ENCODE results near the gene DSTYK. TPM values are rescaled to one million over a fixed set of nuclear protein-coding genes. Genes with fewer than 3 reads are reported as not detected.

DSTYK gene
- total RNA-seq, 1 donor from 2014 or later: 11.7 TPM

DNA sequence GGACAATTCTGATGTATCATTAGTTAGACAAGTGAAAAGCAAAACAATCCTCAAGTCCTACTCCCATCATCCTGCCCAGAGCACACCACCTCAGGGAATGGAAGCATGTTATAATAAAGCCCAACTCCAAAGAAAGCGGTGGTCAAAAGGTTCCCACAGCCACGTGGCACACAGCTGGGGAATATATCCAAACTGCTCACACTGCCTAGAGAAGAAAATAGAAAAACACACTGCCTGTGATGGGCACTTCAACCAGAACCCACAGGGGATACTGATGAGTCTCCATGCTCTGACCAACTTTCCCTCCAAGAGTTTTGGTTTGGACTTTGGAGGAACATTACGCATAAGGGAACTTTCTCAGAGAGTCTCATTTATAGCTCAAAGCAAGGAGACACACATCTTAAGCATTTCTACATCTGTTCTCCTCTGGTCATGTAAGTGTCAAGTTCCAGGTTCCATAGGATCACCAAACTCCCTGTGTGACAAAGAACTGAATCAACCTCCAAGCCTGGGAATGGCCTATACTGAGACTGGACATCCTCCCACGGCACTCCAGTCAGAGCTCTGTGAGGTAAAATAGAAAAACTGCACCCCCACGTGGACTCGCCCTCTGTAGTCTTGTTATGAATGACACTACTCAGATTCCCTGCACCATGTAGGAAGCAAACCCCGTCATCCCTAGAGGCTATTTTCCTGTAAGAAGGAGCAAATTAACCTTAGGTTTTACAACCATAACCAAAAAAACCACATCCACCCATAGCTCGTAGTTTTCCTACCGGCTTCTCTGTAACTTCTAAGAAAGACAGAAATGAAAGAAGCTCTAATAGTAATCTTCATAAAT lies 12.2 kb downstream of the DSTYK start:
- H3K4me1 Mint-ChIP-seq (ENCODE audit: unreplicated experiment): peaks cover 22% of the 10 kb centered on the region
- no peaks in the 10 kb centered on the region for H3K36me3 Mint-ChIP-seq
- H3K27ac Mint-ChIP-seq: no peak overlapping the region
- H3K4me3 Mint-ChIP-seq: no peak overlapping the region
- TF ChIP-seq, protein P1, sequence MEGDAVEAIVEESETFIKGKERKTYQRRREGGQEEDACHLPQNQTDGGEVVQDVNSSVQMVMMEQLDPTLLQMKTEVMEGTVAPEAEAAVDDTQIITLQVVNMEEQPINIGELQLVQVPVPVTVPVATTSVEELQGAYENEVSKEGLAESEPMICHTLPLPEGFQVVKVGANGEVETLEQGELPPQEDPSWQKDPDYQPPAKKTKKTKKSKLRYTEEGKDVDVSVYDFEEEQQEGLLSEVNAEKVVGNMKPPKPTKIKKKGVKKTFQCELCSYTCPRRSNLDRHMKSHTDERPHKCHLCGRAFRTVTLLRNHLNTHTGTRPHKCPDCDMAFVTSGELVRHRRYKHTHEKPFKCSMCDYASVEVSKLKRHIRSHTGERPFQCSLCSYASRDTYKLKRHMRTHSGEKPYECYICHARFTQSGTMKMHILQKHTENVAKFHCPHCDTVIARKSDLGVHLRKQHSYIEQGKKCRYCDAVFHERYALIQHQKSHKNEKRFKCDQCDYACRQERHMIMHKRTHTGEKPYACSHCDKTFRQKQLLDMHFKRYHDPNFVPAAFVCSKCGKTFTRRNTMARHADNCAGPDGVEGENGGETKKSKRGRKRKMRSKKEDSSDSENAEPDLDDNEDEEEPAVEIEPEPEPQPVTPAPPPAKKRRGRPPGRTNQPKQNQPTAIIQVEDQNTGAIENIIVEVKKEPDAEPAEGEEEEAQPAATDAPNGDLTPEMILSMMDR (conservative IDR thresholded peaks at IDR 0.05): no peak
- DNase-seq (ENCODE audit: extremely low spot score, unreplicated experiment): no peak
- no peaks in the 10 kb centered on the region for H3K9me3 Mint-ChIP-seq
- H3K27me3 Mint-ChIP-seq: no peaks in the 10 kb centered on the region

DNA sequence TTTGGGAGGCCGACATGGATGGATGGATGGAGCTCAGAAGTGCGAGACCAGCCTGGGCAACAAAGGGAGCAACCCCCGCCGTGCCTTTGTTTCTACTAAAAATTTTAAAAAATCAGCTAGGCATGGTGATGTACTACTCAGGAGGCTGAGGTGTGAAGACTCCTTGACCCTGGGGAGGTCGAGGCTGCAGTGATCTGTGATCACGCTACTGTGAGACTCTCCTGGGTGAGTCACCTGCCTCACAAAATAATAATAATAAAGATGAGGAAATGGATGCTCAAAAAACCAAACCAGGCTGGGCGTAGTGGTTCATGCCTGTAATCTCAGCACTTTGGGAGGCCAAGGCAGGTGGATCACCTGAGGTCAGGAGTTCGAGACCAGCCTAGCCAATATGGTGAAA lies 19.2 kb downstream of the DSTYK start:
- no peaks in the 10 kb centered on the region for H3K27me3 Mint-ChIP-seq
- peaks cover 45% of the 10 kb centered on the region for H3K4me1 Mint-ChIP-seq (ENCODE audit: unreplicated experiment)
- H3K27ac Mint-ChIP-seq: no peak overlapping the region
- H3K4me3 Mint-ChIP-seq: no peak overlapping the region
- peaks cover 3% of the 10 kb centered on the region for H3K36me3 Mint-ChIP-seq
- no peak for DNase-seq (ENCODE audit: extremely low spot score, unreplicated experiment)
- H3K9me3 Mint-ChIP-seq: no peaks in the 10 kb centered on the region
- TF ChIP-seq, protein P1 (conservative IDR thresholded peaks at IDR 0.05): no peak

DNA sequence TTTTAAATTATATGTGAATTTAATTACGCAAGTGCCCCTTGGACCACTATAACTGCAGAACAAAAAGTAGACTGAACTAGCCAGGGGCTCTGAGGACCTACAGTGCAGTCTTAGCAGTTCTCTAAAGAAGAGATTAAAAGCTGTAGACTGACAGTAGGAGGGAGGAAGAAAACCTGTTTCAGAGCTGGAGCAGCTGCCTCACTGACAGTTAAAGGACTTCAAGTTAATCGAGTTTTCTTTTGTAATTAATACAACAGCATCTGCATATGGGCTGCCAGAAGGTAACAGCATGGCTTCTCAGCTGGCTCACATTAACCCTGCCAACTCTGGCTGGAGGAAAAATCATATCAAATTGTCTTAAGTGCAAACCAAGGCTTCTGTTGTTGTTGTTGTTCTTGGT lies 19.9 kb downstream of the DSTYK start:
- Mint-ChIP-seq H3K4me1 (ENCODE audit: unreplicated experiment) (peaks cover 47% of the 10 kb centered on the region), H3K27me3 (no peaks in the 10 kb centered on the region), H3K27ac (peak overlapping the region; percentile 35), H3K4me3 (no peak overlapping the region), H3K36me3 (peaks cover 8% of the 10 kb centered on the region), H3K9me3 (no peaks in the 10 kb centered on the region)
- no peak for DNase-seq (ENCODE audit: extremely low spot score, unreplicated experiment)
- TF ChIP-seq, protein P1 (conservative IDR thresholded peaks at IDR 0.05): no peak

DNA sequence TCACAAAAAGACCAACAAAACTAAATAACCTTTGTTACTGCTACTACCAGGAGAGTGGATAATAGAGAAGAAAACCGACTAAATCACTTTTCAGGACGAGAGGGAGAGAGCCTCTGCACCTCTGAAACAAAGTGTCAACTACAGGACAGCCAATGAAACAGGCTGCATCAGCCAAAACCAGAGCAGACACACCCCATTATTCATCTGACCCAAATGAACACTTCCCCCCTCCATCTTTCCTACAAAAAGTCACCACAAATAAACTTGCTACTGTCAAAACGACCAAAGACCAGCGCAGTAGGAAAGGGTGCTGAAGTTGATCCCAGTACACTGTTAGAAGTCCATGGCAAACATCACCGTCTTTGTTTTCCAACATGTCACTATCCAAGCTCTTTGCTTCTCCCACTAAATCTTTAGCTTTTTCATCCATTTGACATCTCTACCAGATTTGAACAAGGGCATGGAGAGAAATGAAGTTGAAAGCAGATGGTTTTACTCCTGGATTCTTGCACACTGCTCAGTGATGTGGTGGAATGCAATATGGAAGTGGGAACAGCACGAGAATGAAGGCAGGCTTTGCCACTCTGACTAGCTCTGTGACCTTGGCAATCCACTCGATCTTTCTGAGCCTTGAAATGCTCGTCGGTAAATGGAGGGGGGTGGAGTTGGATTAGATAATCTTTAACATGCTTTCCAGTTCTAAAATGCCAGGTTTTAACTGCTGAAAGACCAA lies 20.5 kb downstream of the DSTYK start:
- peaks cover 12% of the 10 kb centered on the region for H3K36me3 Mint-ChIP-seq
- peak overlapping the region; percentile 41 for H3K4me3 Mint-ChIP-seq
- H3K9me3 Mint-ChIP-seq: no peaks in the 10 kb centered on the region
- H3K27me3 Mint-ChIP-seq: no peaks in the 10 kb centered on the region
- H3K27ac Mint-ChIP-seq: peak overlapping the region; percentile 15
- H3K4me1 Mint-ChIP-seq (ENCODE audit: unreplicated experiment): peaks cover 52% of the 10 kb centered on the region
- TF ChIP-seq, protein P1 (conservative IDR thresholded peaks at IDR 0.05): no peak
- no peak for DNase-seq (ENCODE audit: extremely low spot score, unreplicated experiment)

DNA sequence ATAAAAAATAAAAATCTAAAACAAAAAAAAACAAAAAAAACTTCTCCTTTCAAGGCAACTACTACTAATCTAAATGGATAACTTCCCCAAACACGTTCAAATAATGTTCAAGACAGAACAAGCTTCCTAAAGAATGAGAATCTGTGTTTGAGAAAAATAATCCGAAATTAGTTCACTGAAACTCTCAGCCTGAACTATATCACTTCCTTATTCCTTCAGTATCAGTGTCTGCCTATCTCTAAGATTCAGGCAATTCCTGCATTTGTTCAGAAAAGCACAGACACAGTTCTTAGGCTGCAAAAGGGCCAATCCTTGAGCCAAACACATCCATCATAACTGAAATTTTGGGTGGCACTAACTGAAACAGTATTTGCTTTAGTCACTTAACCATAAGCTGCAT lies 22.4 kb downstream of the DSTYK start:
- Mint-ChIP-seq H3K4me1 (ENCODE audit: unreplicated experiment) (peaks cover 52% of the 10 kb centered on the region), H3K4me3 (no peak overlapping the region), H3K36me3 (peaks cover 12% of the 10 kb centered on the region), H3K27me3 (no peaks in the 10 kb centered on the region), H3K27ac (no peak overlapping the region), H3K9me3 (no peaks in the 10 kb centered on the region)
- DNase-seq (ENCODE audit: extremely low spot score, unreplicated experiment): no peak
- TF ChIP-seq, protein P1 (conservative IDR thresholded peaks at IDR 0.05): no peak
